Lower leg skin (tissue), 3 donors: Measurements from ENCODE around the gene MAP3K8.

Experiments used
- POLR2A ChIP-seq, 2 donors: fragments of 450-650 bp; IDR thresholded peaks; one replicate each; pipeline ENCODE4 v1.6.1; 2016 to 2017; ENCODE audit warnings: antibody characterized with exemption in 2 of 2, mild to moderate bottlenecking in 1 of 2, moderate library complexity in 1 of 2
- TF ChIP-seq, protein P1 (sequence below), 3 donors: fragments of 450-650 bp; IDR thresholded peaks; one replicate each; pipeline ENCODE4 v1.5.1; 2016; ENCODE audit warnings: antibody characterized with exemption in 3 of 3, mild to moderate bottlenecking in 3 of 3, moderate library complexity in 2 of 3

GRCh38 chr10:30490289-30491000 lies 56.5 kb downstream of the MAP3K8 start:
- TF ChIP-seq, protein P1, sequence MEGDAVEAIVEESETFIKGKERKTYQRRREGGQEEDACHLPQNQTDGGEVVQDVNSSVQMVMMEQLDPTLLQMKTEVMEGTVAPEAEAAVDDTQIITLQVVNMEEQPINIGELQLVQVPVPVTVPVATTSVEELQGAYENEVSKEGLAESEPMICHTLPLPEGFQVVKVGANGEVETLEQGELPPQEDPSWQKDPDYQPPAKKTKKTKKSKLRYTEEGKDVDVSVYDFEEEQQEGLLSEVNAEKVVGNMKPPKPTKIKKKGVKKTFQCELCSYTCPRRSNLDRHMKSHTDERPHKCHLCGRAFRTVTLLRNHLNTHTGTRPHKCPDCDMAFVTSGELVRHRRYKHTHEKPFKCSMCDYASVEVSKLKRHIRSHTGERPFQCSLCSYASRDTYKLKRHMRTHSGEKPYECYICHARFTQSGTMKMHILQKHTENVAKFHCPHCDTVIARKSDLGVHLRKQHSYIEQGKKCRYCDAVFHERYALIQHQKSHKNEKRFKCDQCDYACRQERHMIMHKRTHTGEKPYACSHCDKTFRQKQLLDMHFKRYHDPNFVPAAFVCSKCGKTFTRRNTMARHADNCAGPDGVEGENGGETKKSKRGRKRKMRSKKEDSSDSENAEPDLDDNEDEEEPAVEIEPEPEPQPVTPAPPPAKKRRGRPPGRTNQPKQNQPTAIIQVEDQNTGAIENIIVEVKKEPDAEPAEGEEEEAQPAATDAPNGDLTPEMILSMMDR (IDR thresholded peaks at IDR 0.05), result no peak
- no peak for TF ChIP-seq POLR2A (IDR thresholded peaks at IDR 0.05)
